ENCODE data around the gene SEC14L1. TPM values are rescaled to one million over a fixed set of nuclear protein-coding genes. Genes with fewer than 3 reads are reported as not detected.

Gene SEC14L1
- total RNA-seq, 1 experiment from 2014 or later, result 50.6 TPM

DNA sequence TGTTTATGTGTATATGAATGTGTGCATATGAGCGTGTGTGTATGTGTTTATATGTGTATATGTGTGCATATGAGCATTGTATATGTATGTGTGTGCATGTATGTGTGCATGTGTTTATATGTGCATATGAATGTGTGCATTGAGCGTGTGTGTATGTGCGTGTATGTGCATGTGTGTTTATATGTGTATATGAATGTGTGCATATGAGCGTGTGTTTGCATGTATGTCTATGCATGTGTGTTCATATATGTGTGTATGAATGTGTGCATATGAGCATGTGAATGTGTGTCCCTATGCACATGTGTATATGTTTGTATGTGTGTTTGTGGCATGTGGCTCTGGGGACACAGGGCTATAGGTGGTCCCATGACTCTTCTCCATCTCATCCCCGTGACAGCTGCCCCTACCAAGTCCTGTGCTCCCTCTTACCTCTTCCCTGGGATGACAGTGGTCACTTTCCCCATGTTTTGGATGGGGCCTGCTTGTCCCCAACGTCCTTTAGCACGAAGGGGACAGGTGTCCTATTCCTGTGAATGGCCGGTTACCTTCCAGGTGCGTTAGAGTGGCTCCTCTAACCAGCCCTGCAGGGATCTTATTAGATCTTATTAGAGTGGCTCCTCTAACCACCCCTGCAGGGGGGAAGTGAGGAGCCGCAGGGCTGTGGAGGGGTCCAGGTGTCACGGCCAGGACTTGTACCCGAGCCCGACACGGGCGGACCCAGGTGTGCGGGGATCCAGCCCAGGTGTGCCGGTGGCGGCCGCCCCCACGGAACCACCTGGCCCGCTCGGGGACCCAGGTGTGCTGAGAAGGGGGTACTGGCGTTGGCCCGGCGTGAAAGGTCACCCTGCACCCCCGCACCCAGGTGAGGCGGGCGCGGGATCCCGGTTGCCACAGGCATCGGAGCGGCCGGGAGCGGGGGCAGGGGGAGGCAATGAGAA lies 105.6 kb downstream of the SEC14L1 start:
- H3K4me3 Mint-ChIP-seq (ENCODE audit: low read depth, unreplicated experiment), result peak overlapping the region; percentile 61
- no peak overlapping the region for H3K27ac Mint-ChIP-seq (ENCODE audit: unreplicated experiment)
- intact Hi-C loops (cut with micrococcal nuclease; ENCODE audit: unreplicated experiment), result loop anchor here (2.0 kb wide), 1 partner anchor 158 kb away; no protein-coding TSS in a partner anchor
- H3K9me3 Mint-ChIP-seq (ENCODE audit: low read depth, unreplicated experiment), result no peaks in the 10 kb centered on the region
- H3K4me1 Mint-ChIP-seq (ENCODE audit: low read depth, unreplicated experiment), result peaks cover 2% of the 10 kb centered on the region
- H3K27me3 Mint-ChIP-seq (ENCODE audit: unreplicated experiment), result peaks cover 19% of the 10 kb centered on the region
- no peak for DNase-seq
- peaks cover 8% of the 10 kb centered on the region for H3K36me3 Mint-ChIP-seq (ENCODE audit: insufficient read depth, unreplicated experiment)
- BruUV-seq (replicated peaks), result no TSS peak
- TF ChIP-seq, protein P1, sequence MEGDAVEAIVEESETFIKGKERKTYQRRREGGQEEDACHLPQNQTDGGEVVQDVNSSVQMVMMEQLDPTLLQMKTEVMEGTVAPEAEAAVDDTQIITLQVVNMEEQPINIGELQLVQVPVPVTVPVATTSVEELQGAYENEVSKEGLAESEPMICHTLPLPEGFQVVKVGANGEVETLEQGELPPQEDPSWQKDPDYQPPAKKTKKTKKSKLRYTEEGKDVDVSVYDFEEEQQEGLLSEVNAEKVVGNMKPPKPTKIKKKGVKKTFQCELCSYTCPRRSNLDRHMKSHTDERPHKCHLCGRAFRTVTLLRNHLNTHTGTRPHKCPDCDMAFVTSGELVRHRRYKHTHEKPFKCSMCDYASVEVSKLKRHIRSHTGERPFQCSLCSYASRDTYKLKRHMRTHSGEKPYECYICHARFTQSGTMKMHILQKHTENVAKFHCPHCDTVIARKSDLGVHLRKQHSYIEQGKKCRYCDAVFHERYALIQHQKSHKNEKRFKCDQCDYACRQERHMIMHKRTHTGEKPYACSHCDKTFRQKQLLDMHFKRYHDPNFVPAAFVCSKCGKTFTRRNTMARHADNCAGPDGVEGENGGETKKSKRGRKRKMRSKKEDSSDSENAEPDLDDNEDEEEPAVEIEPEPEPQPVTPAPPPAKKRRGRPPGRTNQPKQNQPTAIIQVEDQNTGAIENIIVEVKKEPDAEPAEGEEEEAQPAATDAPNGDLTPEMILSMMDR (IDR thresholded peaks at IDR 0.05; ENCODE audit: unreplicated experiment), result no peak
- CTCF ChIA-PET, result no interaction called here

DNA sequence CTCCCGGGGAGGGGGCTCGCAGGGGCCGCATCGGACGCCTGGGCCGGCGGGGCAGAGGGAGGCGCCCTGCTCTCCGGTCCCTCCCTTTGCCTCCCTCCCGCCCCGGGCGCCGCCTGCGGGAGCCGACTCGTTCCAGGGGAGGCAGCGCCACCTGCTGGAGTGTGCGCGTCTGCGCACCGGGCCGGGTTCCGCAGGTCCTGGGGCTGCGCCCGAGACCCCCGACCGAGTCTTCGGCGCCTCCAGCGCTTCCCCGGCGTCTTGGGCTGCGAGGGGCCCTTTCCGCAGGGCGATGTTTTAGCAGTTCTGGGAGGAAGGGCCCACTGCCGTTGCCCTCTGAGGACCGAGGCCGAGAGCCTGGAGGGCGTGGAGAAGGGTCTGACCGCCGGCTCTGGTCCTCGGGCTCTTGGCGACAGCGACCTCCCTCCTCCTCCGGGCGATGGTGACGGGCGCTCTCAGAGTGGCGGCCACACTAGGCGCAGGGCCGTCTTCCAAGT lies 106.3 kb downstream of the SEC14L1 start:
- Mint-ChIP-seq H3K27me3 (ENCODE audit: unreplicated experiment) (peaks cover 19% of the 10 kb centered on the region), H3K27ac (ENCODE audit: unreplicated experiment) (no peak overlapping the region), H3K36me3 (ENCODE audit: insufficient read depth, unreplicated experiment) (peaks cover 8% of the 10 kb centered on the region), H3K9me3 (ENCODE audit: low read depth, unreplicated experiment) (no peaks in the 10 kb centered on the region), H3K4me1 (ENCODE audit: low read depth, unreplicated experiment) (peaks cover 9% of the 10 kb centered on the region), H3K4me3 (ENCODE audit: low read depth, unreplicated experiment) (peak overlapping the region; percentile 61)
- intact Hi-C loops (cut with micrococcal nuclease; ENCODE audit: unreplicated experiment), result loop anchor here (2.0 kb wide), 1 partner anchor 158 kb away; no protein-coding TSS in a partner anchor
- TF ChIP-seq, protein P1 (IDR thresholded peaks at IDR 0.05; ENCODE audit: unreplicated experiment), result peak; percentile 97
- no TSS peak for BruUV-seq (replicated peaks)
- CTCF ChIA-PET, result no interaction called here
- DNase-seq, result peak; percentile 90

DNA sequence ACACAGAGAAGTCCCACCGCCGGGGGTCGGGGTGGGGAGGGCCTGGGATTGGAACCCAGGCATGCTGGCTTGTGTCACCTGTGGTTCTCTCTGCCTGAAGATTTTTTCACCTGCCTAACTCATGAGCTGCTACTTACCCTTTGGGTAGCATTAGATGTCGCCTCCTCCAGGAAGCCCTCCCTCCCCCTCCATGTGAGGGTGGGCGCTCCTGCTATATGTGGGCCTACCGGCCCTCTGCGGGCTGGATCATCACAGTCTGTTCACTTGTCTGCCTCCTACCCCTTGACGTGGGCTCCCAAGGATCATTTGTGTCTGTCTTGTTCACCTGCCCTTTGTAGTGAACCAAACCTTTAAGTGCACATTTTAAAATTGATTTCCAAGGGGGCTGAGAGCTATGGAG lies 106.8 kb downstream of the SEC14L1 start:
- CTCF ChIA-PET, result no interaction called here
- intact Hi-C loops (cut with micrococcal nuclease; ENCODE audit: unreplicated experiment), result loop anchor here (2.0 kb wide), 1 partner anchor 159 kb away; no protein-coding TSS in a partner anchor
- Mint-ChIP-seq H3K36me3 (ENCODE audit: insufficient read depth, unreplicated experiment) (peaks cover 8% of the 10 kb centered on the region), H3K4me3 (ENCODE audit: low read depth, unreplicated experiment) (peak overlapping the region; percentile 61), H3K27ac (ENCODE audit: unreplicated experiment) (no peak overlapping the region), H3K27me3 (ENCODE audit: unreplicated experiment) (peaks cover 19% of the 10 kb centered on the region), H3K4me1 (ENCODE audit: low read depth, unreplicated experiment) (peaks cover 9% of the 10 kb centered on the region), H3K9me3 (ENCODE audit: low read depth, unreplicated experiment) (no peaks in the 10 kb centered on the region)
- no peak for DNase-seq
- BruUV-seq (replicated peaks), result no TSS peak
- TF ChIP-seq, protein P1 (IDR thresholded peaks at IDR 0.05; ENCODE audit: unreplicated experiment), result no peak

DNA sequence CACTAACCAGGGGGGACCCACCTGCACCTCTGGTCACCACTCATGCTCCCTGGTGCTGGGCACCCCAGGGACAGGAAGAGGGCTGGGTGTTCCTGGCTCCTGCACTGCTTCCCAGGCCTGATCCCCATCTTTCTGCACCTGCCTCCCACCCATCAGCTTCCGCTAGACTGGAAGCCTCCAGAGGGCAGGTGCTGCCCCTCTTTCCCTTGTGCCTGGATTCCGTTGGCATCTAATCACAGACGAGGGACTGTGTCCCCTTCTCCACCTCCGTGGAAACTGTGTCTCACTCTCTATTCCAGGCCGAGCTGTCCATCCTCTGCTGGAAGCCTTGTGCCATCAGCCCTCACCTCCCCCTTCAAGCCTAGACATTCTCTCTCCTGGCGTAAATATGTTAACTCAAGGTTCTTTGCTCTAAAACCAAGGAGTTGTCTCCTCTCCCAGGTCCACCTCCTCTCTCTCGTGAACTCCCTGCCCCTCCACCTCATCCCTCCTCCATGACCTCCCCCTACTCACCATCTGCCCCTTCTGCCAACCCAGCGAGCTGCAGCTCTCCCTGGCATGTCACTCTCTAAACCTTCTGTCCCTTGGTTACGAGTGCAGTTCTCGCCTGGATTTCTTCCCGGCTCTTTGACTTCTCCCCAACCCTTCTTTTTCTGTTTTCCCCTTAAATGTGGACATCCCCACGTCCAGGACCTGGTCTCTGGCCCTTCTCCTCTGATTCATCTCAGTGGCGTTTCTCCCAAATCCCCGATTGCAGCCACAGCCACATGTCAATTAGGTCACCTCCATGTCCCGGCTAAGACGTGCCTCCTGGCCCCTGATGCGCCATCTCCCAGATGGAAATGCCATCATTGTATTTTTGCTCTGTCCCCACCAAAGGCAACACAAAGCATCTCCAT lies 107.7 kb downstream of the SEC14L1 start:
- H3K27me3 Mint-ChIP-seq (ENCODE audit: unreplicated experiment), result peaks cover 19% of the 10 kb centered on the region
- H3K36me3 Mint-ChIP-seq (ENCODE audit: insufficient read depth, unreplicated experiment), result peaks cover 8% of the 10 kb centered on the region

More for the DNA sequence above, 107.7 kb downstream of the SEC14L1 start:
- TF ChIP-seq, protein P1 (IDR thresholded peaks at IDR 0.05; ENCODE audit: unreplicated experiment), result no peak
- CTCF ChIA-PET, result no interaction called here
- intact Hi-C loops (cut with micrococcal nuclease; ENCODE audit: unreplicated experiment), result no loop called here
- Mint-ChIP-seq H3K4me3 (ENCODE audit: low read depth, unreplicated experiment) (no peak overlapping the region), H3K4me1 (ENCODE audit: low read depth, unreplicated experiment) (peaks cover 10% of the 10 kb centered on the region), H3K27ac (ENCODE audit: unreplicated experiment) (no peak overlapping the region), H3K9me3 (ENCODE audit: low read depth, unreplicated experiment) (no peaks in the 10 kb centered on the region)
- no peak for DNase-seq
- no TSS peak for BruUV-seq (replicated peaks)
